Retinal pigment epithelial cell (primary cell): Measurements from ENCODE around the gene GYS2.

Experiments
- DNase-seq: peaks from one replicate; pipeline ENCODE4 v3.0.0-alpha.2; 2010; ENCODE audit warnings: low read depth
- H3K4me3 ChIP-seq: 2 replicates; pipeline ENCODE4 v1.5.1; 2011; ENCODE audit warnings: mild to moderate bottlenecking, low read length, control low read depth, moderate library complexity
- CTCF ChIP-seq: conservative IDR thresholded peaks from 2 replicates; pipeline ENCODE4 v1.5.1; 2011; ENCODE audit warnings: low read depth, low read length, control low read depth, inconsistent platforms

GYS2 gene

GRCh38 chr12:21526721-21527345 is 77.8 kb downstream of the GYS2 start:
- no peak for DNase-seq
- peak overlapping the region; percentile 77 for H3K4me3 ChIP-seq
- TF ChIP-seq CTCF, result no peak

- no peak for DNase-seq
- TF ChIP-seq CTCF, result no peak
- H3K4me3 ChIP-seq, result peak within 1 kb of the TSS; percentile 77
Observed at GRCh38 chr12:21526053-21526452, 78.6 kb downstream of the GYS2 start, which contains the start of gene SPX. Gene SPX (plus strand): TSS chr12:21526296. CDS start chr12:21526473, 177 bp downstream.

- no peak overlapping the region for H3K4me3 ChIP-seq
- no peak for DNase-seq
- no peak for TF ChIP-seq CTCF
Observed at GRCh38 chr12:21523148-21523547, 81.5 kb downstream of the GYS2 start.

- no peak for TF ChIP-seq CTCF
- no peak for DNase-seq
- no peak overlapping the region for H3K4me3 ChIP-seq
Observed at GRCh38 chr12:21521541-21521940, 83.1 kb downstream of the GYS2 start.

DNA sequence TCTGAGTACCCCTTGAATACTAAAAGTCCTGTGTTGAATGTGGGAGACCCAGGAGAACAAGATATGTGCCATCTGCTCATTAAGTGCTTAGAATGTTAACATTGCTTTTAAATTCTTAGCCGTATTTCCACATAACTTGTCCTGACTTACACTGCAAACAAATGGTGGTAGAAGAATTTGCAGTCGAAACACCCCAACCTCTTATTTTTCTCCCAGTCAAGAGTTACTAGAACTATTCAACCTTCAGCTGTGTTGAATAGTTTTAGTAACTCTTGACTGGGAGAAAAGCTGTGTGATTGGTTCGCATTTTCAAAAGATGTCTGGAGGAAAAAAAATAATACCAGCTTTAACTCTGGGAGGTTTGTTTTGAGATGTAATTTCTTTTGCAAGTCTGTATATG is 86.2 kb downstream of the GYS2 start:
- H3K4me3 ChIP-seq, result no peak overlapping the region
- DNase-seq, result no peak
- no peak for TF ChIP-seq CTCF

- no peak overlapping the region for H3K4me3 ChIP-seq
- TF ChIP-seq CTCF, result no peak
- DNase-seq, result no peak
Observed at GRCh38 chr12:21516281-21516680, 88.4 kb downstream of the GYS2 start.

- H3K4me3 ChIP-seq, result no peak overlapping the region
Observed at GRCh38 chr12:21509768-21510167, 94.9 kb downstream of the GYS2 start.

More at GRCh38 chr12:21509768-21510167, 94.9 kb downstream of the GYS2 start:
- DNase-seq, result no peak
- no peak for TF ChIP-seq CTCF
